ENCODE results near the gene ARMC8. TPM values are rescaled to one million over a fixed set of nuclear protein-coding genes. Genes with fewer than 3 reads are reported as not detected.
A peak's percentile ranks its signal among the peaks of the same experiment; 100 is the strongest.

The ARMC8 gene
- total RNA-seq, 1 donor from 2014 or later: 57.1 TPM

- DNase-seq (ENCODE audit: low read depth): no peak
Measured at GRCh38 chr3:138297876-138298275, 110.8 kb downstream of the ARMC8 start.

GRCh38 chr3:138300647-138301046, 113.5 kb downstream of the ARMC8 start:
- peak; percentile 34 for DNase-seq (ENCODE audit: low read depth)

- no peak for DNase-seq (ENCODE audit: low read depth)
Measured at GRCh38 chr3:138303474-138303873, 116.4 kb downstream of the ARMC8 start.

- no peak for DNase-seq (ENCODE audit: low read depth)
Measured at GRCh38 chr3:138307899-138308298, 120.8 kb downstream of the ARMC8 start.

GRCh38 chr3:138308783-138309182, 121.7 kb downstream of the ARMC8 start:
- no peak for DNase-seq (ENCODE audit: low read depth)

- no peak for DNase-seq (ENCODE audit: low read depth)
Measured at GRCh38 chr3:138310494-138310893, 123.4 kb downstream of the ARMC8 start.

- DNase-seq (ENCODE audit: low read depth): no peak
Measured at GRCh38 chr3:138314751-138315150, 127.7 kb downstream of the ARMC8 start.

- peak; percentile 47 for DNase-seq (ENCODE audit: low read depth)
Measured at GRCh38 chr3:138317687-138318086, 130.6 kb downstream of the ARMC8 start.

GRCh38 chr3:138323971-138324370, 136.9 kb downstream of the ARMC8 start:
- no peak for DNase-seq (ENCODE audit: low read depth)

- no peak for DNase-seq (ENCODE audit: low read depth)
Measured at GRCh38 chr3:138325990-138326389, 138.9 kb downstream of the ARMC8 start.

- no peak for DNase-seq (ENCODE audit: low read depth)
Measured at GRCh38 chr3:138326866-138327595, 139.9 kb downstream of the ARMC8 start.

GRCh38 chr3:138327831-138328230, 140.7 kb downstream of the ARMC8 start:
- DNase-seq (ENCODE audit: low read depth): no peak

GRCh38 chr3:138328341-138328740, 141.2 kb downstream of the ARMC8 start:
- no peak for DNase-seq (ENCODE audit: low read depth)

- DNase-seq (ENCODE audit: low read depth): peak; percentile 73
Measured at GRCh38 chr3:138329127-138329983, 142.3 kb downstream of the ARMC8 start, which contains the start of gene NME9. TSS of gene NME9 (minus strand) at chr3:138329851. CDS start at chr3:138329335, 516 bp downstream.

- no peak for DNase-seq (ENCODE audit: low read depth)
Measured at GRCh38 chr3:138329984-138330293, 142.8 kb downstream of the ARMC8 start.

- DNase-seq (ENCODE audit: low read depth): peak; percentile 92
Measured at GRCh38 chr3:138331143-138331894, 144.2 kb downstream of the ARMC8 start.

GRCh38 chr3:138332472-138333073, 145.5 kb downstream of the ARMC8 start:
- peak; percentile 59 for DNase-seq (ENCODE audit: low read depth)

- DNase-seq (ENCODE audit: low read depth): no peak
Measured at GRCh38 chr3:138334608-138335007, 147.5 kb downstream of the ARMC8 start.

- no peak for DNase-seq (ENCODE audit: low read depth)
Measured at GRCh38 chr3:138336454-138336999, 149.4 kb downstream of the ARMC8 start.

- DNase-seq (ENCODE audit: low read depth): no peak
Measured at GRCh38 chr3:138338244-138338643, 151.1 kb downstream of the ARMC8 start.

- DNase-seq (ENCODE audit: low read depth): peak; percentile 95
Measured at GRCh38 chr3:138338811-138339210, 151.7 kb downstream of the ARMC8 start.

Data from myocyte (in vitro differentiated cells).